GM21447 (cell line): ENCODE results near the gene APBB1IP.
A peak's percentile ranks its signal among the peaks of the same experiment; 100 is the strongest.

Source experiments
- ATAC-seq: cut with Tn5 transposase; IDR thresholded peaks from one replicate; pipeline ENCODE4 v1.9.1; 2021; ENCODE audit not compliant: unreplicated experiment

Gene APBB1IP

GRCh38 chr10:26505491-26505890, 67.3 kb downstream of the APBB1IP start:
- no peak for ATAC-seq

- no peak for ATAC-seq
Observed at GRCh38 chr10:26506736-26507135, 68.6 kb downstream of the APBB1IP start.

DNA sequence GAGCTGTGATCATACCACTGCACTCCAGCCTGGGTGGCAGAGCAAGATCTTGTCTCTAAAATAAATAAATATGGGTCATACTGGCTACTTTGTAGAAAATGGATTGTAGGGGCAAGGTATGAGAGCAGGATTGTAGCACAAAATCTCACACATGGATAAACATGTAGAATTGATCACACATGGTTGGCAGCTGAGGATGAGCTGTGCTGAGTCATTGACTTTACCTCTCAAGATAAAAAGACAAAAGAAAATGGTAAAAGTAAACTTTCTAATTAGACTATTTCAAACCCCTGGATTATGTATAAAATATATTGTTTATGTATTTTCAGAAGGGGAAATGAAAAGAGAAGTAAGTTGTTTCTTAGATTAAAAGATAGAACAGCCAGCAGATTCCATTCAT, 69.3 kb downstream of the APBB1IP start:
- no peak for ATAC-seq

GRCh38 chr10:26508016-26508415, 69.9 kb downstream of the APBB1IP start:
- no peak for ATAC-seq

DNA sequence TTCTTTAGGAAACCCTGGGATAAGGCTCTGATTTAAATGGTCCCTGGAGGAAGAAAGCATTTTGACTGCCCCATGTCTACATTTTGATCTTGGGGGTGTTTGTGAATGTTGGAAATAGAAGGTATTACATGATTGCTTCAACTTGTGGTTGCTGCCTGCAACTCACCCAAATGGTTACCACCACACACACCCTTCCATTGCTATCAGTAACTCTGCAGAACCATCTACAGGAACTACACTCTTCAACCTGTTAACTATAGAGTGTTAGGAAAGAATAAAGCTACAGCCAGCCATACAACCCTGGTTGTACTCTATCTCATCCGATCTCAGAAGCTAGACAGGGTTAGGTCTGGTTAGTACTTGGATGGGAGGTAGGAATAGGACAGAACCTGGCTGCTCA, 71.2 kb downstream of the APBB1IP start:
- ATAC-seq = no peak

GRCh38 chr10:26513101-26513500, 75.0 kb downstream of the APBB1IP start:
- no peak for ATAC-seq

DNA sequence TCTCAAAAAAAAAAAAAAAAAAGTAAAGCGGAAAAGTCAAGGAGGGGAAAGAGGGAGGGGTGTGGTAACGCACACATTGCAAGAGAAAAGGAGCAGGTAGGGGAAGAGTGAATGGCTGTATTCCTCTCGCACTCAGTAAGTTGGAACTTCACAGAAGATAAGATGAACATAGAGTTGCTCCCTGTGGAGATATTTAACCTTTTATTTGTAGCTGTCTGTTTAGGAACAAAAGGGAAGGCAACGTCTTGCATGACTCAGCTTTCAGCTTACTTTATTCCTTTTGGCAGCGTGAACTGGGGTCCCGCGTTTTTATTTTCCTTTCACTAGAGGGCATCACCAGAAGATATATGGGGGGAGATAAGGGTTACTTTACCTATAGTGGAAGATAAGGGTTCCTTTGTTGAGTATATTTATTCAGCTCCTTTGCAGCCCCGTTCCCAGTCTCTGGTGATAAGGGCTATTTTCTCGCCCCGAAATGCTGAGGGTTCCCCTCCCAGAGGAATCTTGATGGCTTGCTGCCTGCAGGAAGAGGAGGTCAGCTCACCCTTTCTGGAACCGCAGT, 78.5 kb downstream of the APBB1IP start:
- no peak for ATAC-seq

GRCh38 chr10:26517141-26517867, 79.2 kb downstream of the APBB1IP start:
- no peak for ATAC-seq

DNA sequence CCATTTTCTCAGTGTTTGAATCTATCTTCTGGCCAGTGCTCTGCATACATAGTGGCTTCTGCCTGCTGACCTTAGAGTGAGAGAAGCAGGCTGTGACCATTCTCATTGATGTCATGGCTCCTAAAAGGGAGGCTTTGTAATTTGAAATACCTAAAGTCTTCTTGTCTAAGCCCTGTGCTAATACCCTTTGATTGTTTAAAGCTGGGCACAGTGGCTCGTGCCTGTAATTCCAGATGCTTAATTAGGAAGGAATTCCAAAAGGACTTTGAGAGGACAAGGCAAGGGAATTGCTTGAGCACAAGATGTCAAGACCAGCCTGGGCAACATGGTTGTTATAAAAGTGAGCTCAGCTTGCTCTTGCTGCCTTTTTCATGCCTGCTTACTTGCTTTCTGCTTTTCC, 81.7 kb downstream of the APBB1IP start:
- no peak for ATAC-seq

DNA sequence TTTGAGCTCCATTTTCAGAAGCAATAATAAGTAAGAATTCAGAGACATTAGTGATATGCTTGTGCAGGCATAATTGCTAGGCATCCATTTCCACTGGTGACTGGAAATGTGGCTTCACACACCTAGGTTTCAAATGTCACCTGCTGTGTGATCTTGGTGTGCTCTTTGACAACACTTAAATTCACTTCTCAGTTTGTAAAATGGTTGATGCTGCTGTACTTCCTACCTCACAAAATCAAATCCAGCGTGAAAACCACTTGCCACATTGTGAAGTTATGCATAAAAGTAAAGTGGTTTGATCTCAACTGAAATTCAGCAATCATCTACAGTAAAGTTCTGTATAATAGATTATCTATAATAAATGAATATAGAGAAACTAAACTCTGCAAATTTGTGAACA, 82.4 kb downstream of the APBB1IP start:
- ATAC-seq = no peak

- no peak for ATAC-seq
Observed at GRCh38 chr10:26524161-26524896, 86.2 kb downstream of the APBB1IP start.

DNA sequence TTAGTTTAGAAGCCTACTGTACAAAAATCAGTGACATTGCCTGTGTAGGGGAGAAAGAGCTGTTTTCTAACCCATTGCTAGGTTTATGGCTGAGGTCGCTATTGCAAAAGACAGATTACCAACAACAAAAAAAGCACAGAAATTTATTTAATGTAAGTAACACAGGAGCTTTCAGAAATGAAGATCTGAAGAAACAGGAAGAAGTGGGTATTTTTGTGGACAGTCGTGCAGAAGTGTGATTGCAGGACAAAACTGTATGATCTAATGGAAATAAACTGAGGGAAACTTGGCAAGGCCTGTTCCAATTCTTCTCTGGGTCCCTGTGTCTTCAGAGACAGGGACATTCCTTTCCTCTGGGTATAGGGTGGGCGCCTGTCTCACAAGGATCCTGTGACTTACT, 87.4 kb downstream of the APBB1IP start:
- no peak for ATAC-seq

GRCh38 chr10:26527018-26527417, 88.9 kb downstream of the APBB1IP start:
- ATAC-seq = no peak

- no peak for ATAC-seq
Observed at GRCh38 chr10:26528048-26528447, 89.9 kb downstream of the APBB1IP start.

DNA sequence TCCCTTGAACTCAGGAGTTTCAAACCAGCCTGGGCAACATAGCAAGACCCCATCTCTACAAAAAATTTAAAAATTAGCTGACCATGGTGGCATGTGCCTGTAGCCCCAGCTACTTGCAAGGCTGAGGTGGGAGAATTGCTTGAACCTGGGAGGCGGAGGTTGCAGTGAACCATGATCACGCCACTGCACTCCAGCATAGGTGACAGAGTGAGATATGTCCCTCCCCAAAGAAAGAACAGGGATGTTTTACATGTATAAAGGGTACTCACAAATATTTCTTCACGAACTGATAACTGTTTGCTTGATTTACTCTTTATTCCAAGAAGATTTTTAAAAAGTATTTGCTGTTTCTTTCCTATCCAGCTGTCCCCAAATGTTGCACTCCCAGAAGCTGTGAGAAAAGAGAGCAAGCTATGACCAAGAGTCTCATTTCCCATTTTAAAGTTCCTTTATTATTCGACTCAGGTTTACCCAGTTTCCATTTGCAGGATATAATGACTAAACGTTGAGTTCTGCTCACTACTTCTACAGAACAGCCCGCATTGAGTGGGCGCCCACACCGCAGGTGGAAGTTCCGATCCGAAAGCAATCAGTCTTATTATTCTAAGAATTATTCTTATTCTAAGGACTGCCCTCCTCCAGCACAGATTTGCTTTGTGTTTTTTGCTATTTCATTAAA, 90.7 kb downstream of the APBB1IP start:
- ATAC-seq = peak; percentile 67

- ATAC-seq = no peak
Observed at GRCh38 chr10:26534384-26534783, 96.2 kb downstream of the APBB1IP start.

DNA sequence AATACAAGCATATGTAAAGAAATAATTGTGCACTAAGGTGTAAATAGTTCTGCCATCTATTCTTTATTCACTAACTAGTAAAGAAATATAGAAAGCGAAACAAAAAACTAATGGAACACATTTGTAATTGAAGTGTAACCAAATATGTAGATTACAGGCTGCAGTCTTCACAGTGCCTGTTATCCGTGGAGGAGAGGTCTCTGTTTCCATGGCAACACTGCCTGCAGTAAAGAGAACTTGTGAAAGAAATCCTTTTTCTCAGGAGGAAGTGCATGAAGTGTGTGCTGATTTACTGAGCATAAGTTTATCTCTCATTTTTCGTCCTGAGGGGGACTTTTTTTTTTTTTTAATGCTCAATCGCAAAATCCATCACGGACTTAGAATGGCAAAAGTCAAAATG, 102.5 kb downstream of the APBB1IP start:
- ATAC-seq = no peak

- peak; percentile 75 for ATAC-seq
Observed at GRCh38 chr10:26543567-26544306, 105.6 kb downstream of the APBB1IP start.

DNA sequence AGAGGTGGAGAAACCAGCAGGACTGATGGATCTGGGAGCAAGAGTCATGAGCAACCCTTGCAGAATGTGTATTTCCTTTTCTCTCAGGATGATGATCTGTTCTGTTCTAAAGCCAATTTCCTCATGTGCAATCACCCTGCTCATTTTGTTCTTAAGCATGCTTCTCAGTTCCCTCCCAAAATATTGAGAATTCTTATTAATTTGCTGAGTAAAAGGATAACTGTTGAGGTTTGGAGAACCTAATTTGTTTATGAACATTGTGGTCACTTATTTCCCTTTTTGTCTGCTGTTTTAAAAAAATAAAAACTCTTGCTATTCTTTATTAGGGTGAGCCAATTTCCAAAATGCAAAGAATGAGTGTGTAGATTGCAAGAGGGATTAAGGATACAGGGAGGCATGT, 106.8 kb downstream of the APBB1IP start:
- ATAC-seq = no peak

GRCh38 chr10:26550774-26551526, 112.8 kb downstream of the APBB1IP start:
- no peak for ATAC-seq
